RWPE1 (cell line): ENCODE results near the gene RSF1.

Experiments used
- CTCF ChIA-PET: fragments of 350-600 bp; sonication (Branson Sonifier 250); formaldehyde crosslinking; extraction: SDS; loops from one replicate; lab custom pipeline; 2021; lab: Yijun Ruan, JAX
- POLR2A ChIA-PET: fragments of 400-600 bp; formaldehyde crosslinking; extraction: SDS; loops from one replicate; lab custom pipeline; 2020; ENCODE audit warnings: antibody characterized with exemption; ENCODE audit not compliant: low non-redundant PET; lab: Yijun Ruan, JAX
- DNase-seq: peaks from one replicate; pipeline ENCODE4 v3.0.0; 2012; ENCODE audit warnings: low spot score
- H3K27ac ChIP-seq: fragments of 450-650 bp; 2 replicates; pipeline ENCODE4 v1.5.1; 2017
- TF ChIP-seq, protein P1 (sequence below): fragments of 450-650 bp; conservative IDR thresholded peaks from 2 replicates; pipeline ENCODE4 v1.5.1; 2017; ENCODE audit warnings: low read depth, mild to moderate bottlenecking

RSF1 gene

GRCh38 chr11:77762426-77762825 is 58.1 kb downstream of the RSF1 start:
- H3K27ac ChIP-seq = no peak overlapping the region
- POLR2A ChIA-PET = no interaction called here
- TF ChIP-seq, protein P1, sequence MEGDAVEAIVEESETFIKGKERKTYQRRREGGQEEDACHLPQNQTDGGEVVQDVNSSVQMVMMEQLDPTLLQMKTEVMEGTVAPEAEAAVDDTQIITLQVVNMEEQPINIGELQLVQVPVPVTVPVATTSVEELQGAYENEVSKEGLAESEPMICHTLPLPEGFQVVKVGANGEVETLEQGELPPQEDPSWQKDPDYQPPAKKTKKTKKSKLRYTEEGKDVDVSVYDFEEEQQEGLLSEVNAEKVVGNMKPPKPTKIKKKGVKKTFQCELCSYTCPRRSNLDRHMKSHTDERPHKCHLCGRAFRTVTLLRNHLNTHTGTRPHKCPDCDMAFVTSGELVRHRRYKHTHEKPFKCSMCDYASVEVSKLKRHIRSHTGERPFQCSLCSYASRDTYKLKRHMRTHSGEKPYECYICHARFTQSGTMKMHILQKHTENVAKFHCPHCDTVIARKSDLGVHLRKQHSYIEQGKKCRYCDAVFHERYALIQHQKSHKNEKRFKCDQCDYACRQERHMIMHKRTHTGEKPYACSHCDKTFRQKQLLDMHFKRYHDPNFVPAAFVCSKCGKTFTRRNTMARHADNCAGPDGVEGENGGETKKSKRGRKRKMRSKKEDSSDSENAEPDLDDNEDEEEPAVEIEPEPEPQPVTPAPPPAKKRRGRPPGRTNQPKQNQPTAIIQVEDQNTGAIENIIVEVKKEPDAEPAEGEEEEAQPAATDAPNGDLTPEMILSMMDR = no peak
- CTCF ChIA-PET = no interaction called here
- no peak for DNase-seq

DNA sequence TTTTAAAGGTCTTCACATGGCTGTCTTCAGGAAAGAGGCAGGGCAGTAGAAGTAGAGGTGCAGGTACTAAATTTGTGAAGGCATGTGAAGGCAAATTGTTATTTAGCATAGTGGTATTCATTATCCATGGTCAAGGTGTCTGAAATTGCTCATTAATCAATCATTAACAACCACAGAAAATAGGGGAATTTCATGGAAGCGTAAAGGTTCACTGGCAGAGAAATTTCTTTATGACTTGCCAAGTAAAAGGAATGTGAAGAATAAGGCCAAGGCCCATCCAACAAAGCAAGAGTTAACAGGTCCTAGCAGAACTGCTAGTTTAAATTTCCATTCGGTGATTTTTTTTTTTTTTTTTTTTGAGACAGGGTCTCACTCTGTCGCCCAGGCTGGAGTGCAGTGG is 59.0 kb downstream of the RSF1 start:
- CTCF ChIA-PET = interaction anchor here (0.6 kb wide), 1 partner anchor 1617 kb away, joined by 9 read pairs; no protein-coding TSS in a partner anchor
- no peak for DNase-seq
- POLR2A ChIA-PET = no interaction called here
- no peak overlapping the region for H3K27ac ChIP-seq
- TF ChIP-seq, protein P1 = no peak

DNA sequence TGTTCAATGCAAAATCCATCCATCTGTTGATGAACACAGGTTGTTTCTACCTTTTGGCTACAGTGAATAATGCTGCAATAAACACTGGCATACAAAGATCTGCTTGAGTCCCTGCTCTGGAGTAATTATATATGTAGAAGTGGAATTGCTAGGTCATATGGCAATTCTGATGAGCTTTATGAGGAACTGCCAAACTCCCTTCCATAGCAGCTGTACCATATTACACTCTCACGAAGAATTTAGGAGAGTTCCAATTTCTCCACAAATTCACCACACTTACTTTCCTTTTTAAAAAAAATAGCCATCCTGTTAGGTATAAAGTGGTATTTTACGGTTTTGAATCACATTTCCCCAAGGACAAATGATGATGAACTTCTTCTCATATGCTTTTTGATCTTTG is 62.2 kb downstream of the RSF1 start:
- no peak overlapping the region for H3K27ac ChIP-seq
- no peak for DNase-seq
- ChIA-PET POLR2A (no interaction called here), CTCF (interaction anchor here (0.6 kb wide), 1 partner anchor 44 kb away, joined by 4 read pairs; no protein-coding TSS in a partner anchor)
- TF ChIP-seq, protein P1 = no peak

DNA sequence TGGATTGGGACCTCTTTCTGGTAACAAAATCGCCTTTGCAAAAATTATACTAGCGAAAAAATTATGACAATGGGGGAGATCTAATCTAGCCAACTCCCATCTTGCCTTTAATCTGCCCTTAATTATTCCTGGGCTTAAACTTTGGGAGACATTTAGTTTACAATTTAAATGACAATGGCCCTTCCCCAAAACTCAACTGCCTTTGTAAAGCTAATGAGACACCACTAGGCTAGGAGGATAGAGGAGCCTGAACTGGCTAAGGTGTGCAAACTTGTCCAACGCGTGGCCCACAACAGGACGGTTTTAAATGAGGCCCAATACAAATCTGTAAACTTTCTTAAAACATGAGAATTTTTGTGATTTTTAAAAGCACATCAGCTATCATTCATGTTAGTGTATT is 67.3 kb downstream of the RSF1 start:
- TF ChIP-seq, protein P1 = no peak
- CTCF ChIA-PET = no interaction called here
- no peak for DNase-seq
- no peak overlapping the region for H3K27ac ChIP-seq
- POLR2A ChIA-PET = no interaction called here

- POLR2A ChIA-PET = no interaction called here
- no peak overlapping the region for H3K27ac ChIP-seq
- TF ChIP-seq, protein P1 = no peak
- no peak for DNase-seq
- CTCF ChIA-PET = no interaction called here
Observed at GRCh38 chr11:77752516-77752915, 68.0 kb downstream of the RSF1 start.

- TF ChIP-seq, protein P1 = no peak
- ChIA-PET POLR2A (no interaction called here), CTCF (interaction anchor here (0.6 to 0.7 kb wide), 2 partner anchors 9 to 381 kb away, joined by 3 read pairs; no protein-coding TSS in a partner anchor)
- DNase-seq = no peak
- no peak overlapping the region for H3K27ac ChIP-seq
Observed at GRCh38 chr11:77750394-77751156, 69.9 kb downstream of the RSF1 start.
